GM18507 (cell line): Measurements from ENCODE around the gene TREX2.

Source experiments
- DNase-seq: peaks from one replicate; pipeline ENCODE4 v3.0.0; 2011; ENCODE audit warnings: low read depth; ENCODE audit not compliant: insufficient read length; ENCODE audit errors: extremely low spot score
- FAIRE-seq: peaks from 2 replicates; lab custom pipeline; 2011; peaks lifted over from hg19 to GRCh38; lab: Jason Lieb, UNC

TREX2 gene

GRCh38 chrX:153396320-153397195 is 49.3 kb downstream of the TREX2 start:
- FAIRE-seq (no peak), DNase-seq (no peak)

- DNase-seq (no peak), FAIRE-seq (no peak)
These were observed 50.1 kb downstream of the TREX2 start for GRCh38 chrX:153395613-153396319.

- FAIRE-seq (no peak), DNase-seq (no peak)
These were observed 51.2 kb downstream of the TREX2 start for GRCh38 chrX:153394612-153395011.
